GM23248 (cell line): ENCODE results near the gene MAP2K5.

ENCODE experiments used
- EZH2 ChIP-seq: fragments of 200-600 bp; sonication (generic); IDR thresholded peaks from 2 replicates; pipeline ENCODE4 v1.6.1; 2018; ENCODE audit warnings: antibody characterized with exemption, mild to moderate bottlenecking; ENCODE audit not compliant: insufficient read depth, poor library complexity, severe bottlenecking
- EZH2phosphoT487 ChIP-seq: fragments of 200-600 bp; sonication (generic); IDR thresholded peaks from 2 replicates; pipeline ENCODE4 v1.6.1; 2018; ENCODE audit warnings: antibody characterized with exemption, moderate library complexity, mild to moderate bottlenecking, low read depth; ENCODE audit not compliant: insufficient read depth

- TF ChIP-seq EZH2: no peak
- TF ChIP-seq EZH2phosphoT487: no peak
Measured at GRCh38 chr15:67831363-67831762, 288.9 kb downstream of the MAP2K5 start.
